GM12878 (cell line): ENCODE data around the gene ACTA2. TPM values are rescaled to one million over a fixed set of nuclear protein-coding genes. Genes with fewer than 3 reads are reported as not detected.
A peak's percentile ranks its signal among the peaks of the same experiment; 100 is the strongest.

Source experiments
- BCL11A ChIP-seq: IDR thresholded peaks from 2 replicates; pipeline ENCODE4 v1.6.1; 2011; ENCODE audit warnings: low read depth, low read length
- CEBPZ ChIP-seq: fragments of 150-350 bp; IDR thresholded peaks from 2 replicates; pipeline ENCODE4 v1.6.1; 2016; ENCODE audit warnings: low read depth, low read length
- CHD1 ChIP-seq: IDR thresholded peaks from 2 replicates; pipeline ENCODE4 v1.6.1; 2012; ENCODE audit warnings: low read depth, low read length, improper control_type of control experiment
- CHD2 ChIP-seq: IDR thresholded peaks from 2 replicates; pipeline ENCODE4 v1.6.1; 2011; ENCODE audit warnings: low read depth, low read length, improper control_type of control experiment, borderline replicate concordance
- CREM ChIP-seq: IDR thresholded peaks from 2 replicates; pipeline ENCODE4 v1.6.1; 2014; ENCODE audit warnings: antibody characterized with exemption, low read depth
- CTCF ChIP-seq, 3 experiments: IDR thresholded peaks in 2 of 3; conservative IDR thresholded peaks in 1 of 3; 2 replicates each; pipeline ENCODE4 v1.5.1; 2011; ENCODE audit warnings: low read depth in 3 of 3, low read length in 3 of 3, mild to moderate bottlenecking in 3 of 3, control low read depth in 2 of 3, moderate library complexity in 2 of 3, inconsistent platforms in 1 of 3, mixed read lengths in 1 of 3; ENCODE audit not compliant: control insufficient read depth in 2 of 3, insufficient read depth in 1 of 3; ENCODE audit errors: extremely low read depth in 1 of 3
- ESRRA ChIP-seq: IDR thresholded peaks from 2 replicates; pipeline ENCODE4 v1.6.1; 2012; ENCODE audit warnings: mild to moderate bottlenecking, low read length, improper control_type of control experiment
- GATAD2B ChIP-seq: fragments of 450-650 bp; conservative IDR thresholded peaks from 2 replicates; pipeline ENCODE4 v1.6.1; 2017; ENCODE audit warnings: low read depth, mild to moderate bottlenecking, moderate library complexity
- HCFC1 ChIP-seq: fragments of 150-350 bp; IDR thresholded peaks from 2 replicates; pipeline ENCODE4 v1.6.1; 2014; ENCODE audit warnings: low read length
- KAT2A ChIP-seq: conservative IDR thresholded peaks from 2 replicates; pipeline ENCODE4 v1.6.1; 2011; ENCODE audit warnings: low read depth, low read length; ENCODE audit not compliant: control insufficient read depth
- NBN ChIP-seq: fragments of 450-650 bp; IDR thresholded peaks from 2 replicates; pipeline ENCODE4 v1.6.1; 2016
- NR2F1 ChIP-seq: fragments of 450-650 bp; conservative IDR thresholded peaks from 2 replicates; pipeline ENCODE4 v1.6.1; 2017; ENCODE audit warnings: mild to moderate bottlenecking
- POLR2A ChIP-seq: IDR thresholded peaks from 2 replicates; pipeline ENCODE4 v1.6.1; 2011; ENCODE audit warnings: low read depth, mild to moderate bottlenecking, low read length
- POLR2AphosphoS2 ChIP-seq: IDR thresholded peaks from 2 replicates; pipeline ENCODE4 v1.6.1; 2011; ENCODE audit warnings: low read depth, mild to moderate bottlenecking, low read length, improper control_type of control experiment, moderate library complexity
- REST ChIP-seq: IDR thresholded peaks from 2 replicates; pipeline ENCODE4 v1.6.1; 2012; ENCODE audit warnings: mild to moderate bottlenecking, low read depth, low read length
- RFX5 ChIP-seq: IDR thresholded peaks from 2 replicates; pipeline ENCODE4 v1.6.1; 2011; ENCODE audit warnings: low read depth, low read length, improper control_type of control experiment
- SMC3 ChIP-seq: IDR thresholded peaks from 2 replicates; pipeline ENCODE4 v1.6.1; 2011; ENCODE audit warnings: low read length, improper control_type of control experiment, borderline replicate concordance
- STAT3 ChIP-seq: IDR thresholded peaks from 2 replicates; pipeline ENCODE4 v1.6.1; 2011; ENCODE audit warnings: low read depth, low read length, improper control_type of control experiment
- ZNF384 ChIP-seq: IDR thresholded peaks from 2 replicates; pipeline ENCODE4 v1.6.1; 2012; ENCODE audit warnings: low read depth, mild to moderate bottlenecking, low read length, improper control_type of control experiment, borderline replicate concordance
- ZZZ3 ChIP-seq: IDR thresholded peaks from 2 replicates; pipeline ENCODE4 v1.6.1; 2011; ENCODE audit warnings: low read depth; ENCODE audit not compliant: control insufficient read depth, insufficient read length
- polyA plus RNA-seq, 11 experiments: library from polyadenylated mRNA; depleted of rRNA in 4 of 11; unstranded in 6 of 11; stranded (reverse) in 5 of 11; fragments of >200 nt; fragmentation: Nextera tagmentation in 4 of 11; fragmentation: Illumina TruSeq in 1 of 11; extraction: Ambion mirVana in 4 of 11; extraction: Trizol in 1 of 11; gene quantifications; 1 replicate in 1 of 11; 2 replicates in 10 of 11; pipeline versions ENCODE4 v1.2.1 to v1.2.3, GENCODE V29; 2011 to 2016; ENCODE audit warnings: inconsistent platforms in 2 of 11, missing spikeins in 2 of 11, low read depth in 1 of 11
- total RNA-seq, 4 experiments: library from RNA; depleted of rRNA in 3 of 4; stranded (reverse); fragments of >200 nt in 3 of 4; fragmentation: Illumina TruSeq in 1 of 4; extraction: Trizol in 1 of 4; gene quantifications; 2 replicates each; pipeline versions ENCODE4 v1.2.1 to v1.2.3, GENCODE V29; 2013 to 2021
- TF ChIP-seq, protein P1 (sequence below): IDR thresholded peaks from 2 replicates; pipeline ENCODE4 v1.6.1; 2011; ENCODE audit warnings: low read depth, low read length, improper control_type of control experiment, borderline replicate concordance

ACTA2 gene
- total and polyA plus RNA-seq, 10 of the 15 experiments (the other 5 are each of a cell fraction or from before 2014, with no cell fraction given): 7.4 to 78.2 (median 32.4) TPM

GRCh38 chr10:88934900-88935672, 17.5 kb downstream of the ACTA2 start (continued):
- no peak for TF ChIP-seq KAT2A
- TF ChIP-seq STAT3: no peak
- TF ChIP-seq RFX5: no peak
- TF ChIP-seq ZNF384: no peak
- TF ChIP-seq CREM: no peak
- TF ChIP-seq CTCF (IDR thresholded peaks at IDR 0.05 in 2 of 3, conservative IDR thresholded peaks at IDR 0.05 in 1 of 3; ENCODE audit: control insufficient read depth in 2 of 3, extremely low read depth in 1 of 3, insufficient read depth in 1 of 3, low read depth in 3 of 3, low read length in 3 of 3): peak; percentile 90 to 95 (median 94)
- TF ChIP-seq CEBPZ: no peak
- TF ChIP-seq POLR2A: no peak
- no peak for TF ChIP-seq NR2F1
- TF ChIP-seq NBN: peak; percentile 57; the same call in 1 of the 2 replicates
- no peak for TF ChIP-seq ESRRA
- TF ChIP-seq CHD1: no peak
- no peak for TF ChIP-seq POLR2AphosphoS2
- no peak for TF ChIP-seq HCFC1
- no peak for TF ChIP-seq CHD2
- TF ChIP-seq SMC3: peak; percentile 87
- peak; percentile 28; the same call in 1 of the 2 replicates for TF ChIP-seq GATAD2B
- TF ChIP-seq, protein P1, sequence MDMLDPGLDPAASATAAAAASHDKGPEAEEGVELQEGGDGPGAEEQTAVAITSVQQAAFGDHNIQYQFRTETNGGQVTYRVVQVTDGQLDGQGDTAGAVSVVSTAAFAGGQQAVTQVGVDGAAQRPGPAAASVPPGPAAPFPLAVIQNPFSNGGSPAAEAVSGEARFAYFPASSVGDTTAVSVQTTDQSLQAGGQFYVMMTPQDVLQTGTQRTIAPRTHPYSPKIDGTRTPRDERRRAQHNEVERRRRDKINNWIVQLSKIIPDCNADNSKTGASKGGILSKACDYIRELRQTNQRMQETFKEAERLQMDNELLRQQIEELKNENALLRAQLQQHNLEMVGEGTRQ: no peak
- TF ChIP-seq BCL11A: no peak
- no peak for TF ChIP-seq ZZZ3
- no peak for TF ChIP-seq REST
